NCI-H748 (cell line): Measurements from ENCODE around the gene IGF2.

Experiments used
- DNase-seq: peaks from one replicate; lab custom pipeline; 2025; ENCODE audit not compliant: unreplicated experiment; lab: John Stamatoyannopoulos, UW

The IGF2 gene

DNA sequence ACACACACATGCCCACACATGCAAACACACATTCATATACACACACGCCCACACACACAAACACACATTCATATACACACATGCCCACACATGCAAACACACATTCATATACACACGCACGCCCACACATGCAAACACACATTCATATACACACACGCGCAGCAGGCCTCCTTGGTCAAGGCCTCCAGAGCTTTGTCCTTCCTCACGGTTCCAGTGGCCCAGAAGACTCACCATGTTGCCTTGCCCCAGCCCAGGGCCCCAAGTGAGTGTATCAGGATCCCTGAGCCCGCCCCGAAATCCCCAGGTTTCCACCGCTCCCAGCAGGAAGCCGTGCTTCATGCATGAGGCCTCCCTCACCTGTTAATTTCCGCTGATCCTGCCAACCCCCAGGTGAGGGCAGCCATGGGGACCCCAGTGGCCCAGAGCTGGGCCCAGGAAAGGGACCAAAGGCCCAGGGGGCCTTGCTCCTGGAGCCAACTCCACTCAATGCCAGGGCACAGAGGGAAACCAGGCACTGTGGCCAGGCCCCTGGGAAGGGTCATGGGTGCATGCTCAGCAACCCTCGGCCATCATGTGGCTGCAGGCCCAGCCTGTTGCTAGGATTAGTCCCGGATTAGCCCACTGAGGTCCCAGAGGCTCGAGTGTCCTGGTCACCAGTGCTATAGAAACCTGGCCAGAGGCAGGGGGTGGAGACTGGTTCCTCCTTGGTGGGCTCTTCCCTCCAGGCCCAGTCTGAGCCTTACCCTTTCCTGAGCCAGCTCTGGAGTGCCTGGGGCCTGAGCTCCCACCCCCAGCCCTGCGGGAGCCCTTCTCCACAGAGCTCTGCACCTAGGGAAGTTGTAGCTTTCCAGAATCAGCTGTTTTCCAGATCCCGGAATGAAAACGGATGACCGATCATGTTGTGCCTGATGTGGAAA lies 34.4 kb downstream of the IGF2 start:
- DNase-seq, result no peak

DNA sequence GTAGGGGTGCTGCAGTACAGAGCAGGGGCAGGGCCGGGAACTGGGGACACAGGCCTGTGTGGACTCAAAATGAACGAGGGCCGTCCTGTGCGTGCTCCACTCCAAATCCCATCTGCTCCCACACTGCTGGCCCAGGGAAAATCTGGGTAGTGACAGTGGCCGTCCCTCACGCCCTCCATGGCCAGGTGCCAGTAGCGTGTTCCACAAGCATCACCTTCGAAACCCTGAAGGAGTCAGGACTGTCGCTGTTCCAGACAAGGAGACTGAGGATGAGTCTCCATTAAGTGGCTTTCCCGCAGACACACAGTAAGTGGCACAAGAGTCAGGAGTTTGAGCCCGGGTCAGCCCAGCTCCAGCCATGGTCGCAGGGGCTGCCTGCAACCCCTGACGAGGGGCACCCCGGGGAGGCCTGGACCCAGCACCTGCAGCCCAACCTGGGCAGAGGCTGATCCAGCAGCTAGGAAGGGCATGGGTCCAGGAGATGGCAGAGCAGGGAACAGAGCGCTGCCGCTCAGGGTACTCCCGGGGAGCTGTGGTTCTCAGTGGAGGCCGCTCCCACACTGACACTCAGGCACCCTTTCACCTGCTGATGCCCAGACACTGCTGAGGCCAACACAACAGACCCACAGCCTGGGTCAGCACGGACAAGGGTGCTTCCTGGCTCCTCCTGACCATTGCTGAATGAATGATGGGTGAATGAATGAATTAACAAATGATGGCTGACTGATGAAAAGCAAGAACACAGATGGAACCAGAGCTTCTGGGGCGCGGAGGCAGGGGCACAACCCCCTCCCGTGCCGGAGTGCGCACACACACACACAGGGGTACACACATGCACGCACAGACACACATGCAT lies 35.3 kb downstream of the IGF2 start:
- no peak for DNase-seq

DNA sequence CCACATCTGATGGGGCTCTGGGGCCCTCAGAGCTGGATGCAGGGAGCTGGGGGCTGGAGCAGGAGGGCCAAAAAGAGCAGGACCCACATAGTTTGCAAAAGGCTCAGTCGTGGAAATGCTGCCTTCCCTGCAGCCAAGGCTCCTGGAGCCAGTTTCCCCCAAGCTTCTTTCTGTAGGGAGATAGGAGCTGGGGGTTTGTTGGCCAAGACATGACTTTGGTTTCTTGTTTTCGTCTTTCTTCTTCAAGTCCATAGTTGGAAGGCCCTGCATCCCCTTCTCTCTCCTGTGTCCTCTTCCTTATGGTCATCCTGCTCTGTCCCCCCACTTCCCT lies 36.3 kb downstream of the IGF2 start:
- no peak for DNase-seq

DNA sequence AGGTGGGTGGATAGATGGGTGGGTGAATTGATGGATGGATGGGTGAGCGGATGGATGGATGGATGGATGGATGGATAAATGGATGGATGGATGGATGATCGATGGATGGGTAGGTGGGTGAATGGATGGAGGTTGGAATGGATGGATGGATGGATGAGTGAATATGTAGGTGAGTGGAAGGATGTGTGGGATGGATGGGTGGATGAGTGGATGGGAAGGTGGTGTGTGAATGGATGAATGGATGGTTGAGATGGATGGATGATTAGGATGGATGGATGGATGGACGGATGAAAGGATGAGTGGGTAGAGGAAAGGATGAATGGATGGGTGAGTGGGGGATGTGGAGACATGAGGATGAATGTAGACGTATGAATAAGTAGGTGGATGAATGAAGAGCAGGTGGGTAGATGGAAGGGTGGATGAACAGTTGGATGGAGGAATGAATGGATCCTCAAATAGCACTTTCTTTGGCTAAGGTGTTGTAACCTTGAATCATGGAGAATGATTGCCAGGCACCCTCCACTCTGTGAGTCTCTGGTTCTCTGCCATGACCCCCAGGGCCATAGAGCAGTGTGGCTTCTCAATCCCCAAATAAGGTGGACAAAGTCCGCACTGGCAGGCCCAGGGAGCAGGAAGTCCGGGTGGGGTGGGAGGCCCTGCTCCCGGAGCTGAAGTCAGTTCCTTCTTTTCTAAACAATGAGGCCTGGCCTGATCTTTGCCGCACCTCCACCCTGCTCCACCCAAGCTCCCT lies 36.9 kb downstream of the IGF2 start:
- DNase-seq, result no peak

DNA sequence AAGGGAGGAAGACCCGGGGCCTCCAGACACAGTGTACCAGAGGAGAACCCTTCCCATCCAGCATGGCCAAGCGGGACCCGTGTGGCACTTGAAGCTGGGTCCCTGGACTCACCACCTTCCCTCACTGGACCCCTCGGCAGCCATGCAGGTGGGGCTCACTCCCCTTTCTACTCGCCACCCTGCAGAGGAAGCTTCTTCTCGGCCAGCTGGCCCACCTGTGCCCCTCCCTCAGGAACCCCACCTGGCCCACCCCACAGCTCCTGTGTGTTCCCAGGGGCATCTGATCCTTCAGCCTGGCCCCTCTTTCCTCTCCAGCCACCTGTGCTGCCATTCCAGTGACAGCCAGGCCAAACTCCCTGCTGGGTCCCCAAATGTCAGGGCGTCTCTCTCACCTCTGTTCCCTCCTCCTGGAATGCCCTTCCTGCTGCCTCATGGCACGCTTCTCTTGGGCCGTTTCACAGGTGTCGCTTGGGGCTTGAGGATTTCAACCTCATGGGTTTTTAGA lies 38.0 kb downstream of the IGF2 start:
- DNase-seq, result no peak

DNA sequence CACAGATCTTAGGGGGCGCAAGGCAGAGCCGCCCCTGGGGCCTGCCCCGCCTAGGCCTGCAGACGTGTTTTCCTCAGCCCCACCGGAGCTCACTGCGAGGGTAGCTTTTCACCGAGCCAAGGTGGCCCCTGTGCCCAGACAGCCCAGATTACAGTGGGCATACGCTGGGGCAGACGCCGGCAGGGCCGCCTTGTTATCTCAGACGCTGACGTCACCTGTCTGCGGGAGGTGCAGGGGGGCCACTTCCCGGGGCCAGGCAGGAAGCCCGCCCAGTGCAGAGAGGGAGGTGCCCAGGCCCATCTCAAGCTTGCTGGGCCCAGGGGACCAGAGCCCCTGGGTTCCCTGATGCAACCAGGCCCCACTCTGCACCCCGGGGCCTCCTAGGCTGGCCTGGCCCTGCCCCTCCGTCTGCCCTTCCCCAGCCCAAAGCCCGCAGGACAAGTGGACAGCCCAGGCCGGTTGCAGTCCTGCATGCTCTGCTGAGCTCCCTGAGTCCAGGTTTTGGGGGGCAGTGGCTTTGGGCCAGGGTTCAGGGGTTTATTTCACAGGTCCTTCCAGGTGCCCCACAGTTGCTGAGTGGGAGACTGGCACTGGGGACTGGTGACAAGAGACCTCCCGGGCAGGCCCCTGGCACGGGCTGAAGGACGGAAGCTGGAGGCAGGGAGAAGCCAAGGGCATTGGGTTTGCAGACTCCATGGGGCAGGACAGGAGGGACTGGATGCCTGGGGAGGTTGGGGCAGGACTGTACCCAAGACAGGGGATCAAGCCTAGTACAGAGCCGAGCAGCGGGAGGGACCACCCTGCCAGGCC lies 38.6 kb downstream of the IGF2 start:
- DNase-seq, result no peak

DNA sequence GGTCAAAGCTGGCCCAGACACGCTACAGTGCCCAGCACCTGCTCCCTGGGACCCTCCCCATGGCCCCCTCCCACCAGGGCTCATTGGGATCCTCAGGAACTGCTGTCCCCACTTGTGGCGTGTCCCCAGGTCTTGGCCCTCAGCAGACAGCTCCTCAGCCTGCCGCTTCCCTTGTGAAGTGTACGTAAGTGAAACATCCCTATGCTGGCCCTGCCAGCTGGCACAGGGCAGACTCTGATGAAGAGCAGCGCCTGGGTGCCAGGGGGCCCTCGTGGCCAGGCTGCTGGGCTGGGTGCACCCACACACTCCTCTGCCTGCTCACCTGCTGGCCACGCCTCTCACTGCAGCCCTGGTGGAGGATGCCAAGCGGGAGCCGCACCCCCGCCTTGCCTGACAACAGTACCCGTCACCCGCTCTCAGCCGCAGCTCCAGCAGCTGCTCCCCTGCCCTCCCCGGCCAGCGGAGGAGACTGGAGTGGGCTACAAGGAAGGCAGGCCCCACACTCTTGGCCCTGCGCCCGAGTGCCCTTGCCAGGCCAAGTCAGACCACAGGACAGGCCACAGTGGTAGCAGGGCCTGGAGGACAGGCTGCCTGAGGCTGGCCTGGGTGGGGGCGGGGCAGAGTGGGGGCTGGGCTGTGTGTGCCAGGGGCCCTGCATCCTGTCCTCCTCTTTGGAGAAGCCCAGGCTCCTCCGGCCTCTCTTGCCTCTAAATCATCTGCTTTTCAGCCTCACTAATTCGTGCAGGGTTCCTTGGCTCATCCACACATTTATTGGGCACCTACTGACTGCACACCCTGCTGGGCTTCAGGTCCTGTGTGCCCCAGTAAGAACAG lies 39.5 kb downstream of the IGF2 start:
- DNase-seq, result peak; percentile 35

DNA sequence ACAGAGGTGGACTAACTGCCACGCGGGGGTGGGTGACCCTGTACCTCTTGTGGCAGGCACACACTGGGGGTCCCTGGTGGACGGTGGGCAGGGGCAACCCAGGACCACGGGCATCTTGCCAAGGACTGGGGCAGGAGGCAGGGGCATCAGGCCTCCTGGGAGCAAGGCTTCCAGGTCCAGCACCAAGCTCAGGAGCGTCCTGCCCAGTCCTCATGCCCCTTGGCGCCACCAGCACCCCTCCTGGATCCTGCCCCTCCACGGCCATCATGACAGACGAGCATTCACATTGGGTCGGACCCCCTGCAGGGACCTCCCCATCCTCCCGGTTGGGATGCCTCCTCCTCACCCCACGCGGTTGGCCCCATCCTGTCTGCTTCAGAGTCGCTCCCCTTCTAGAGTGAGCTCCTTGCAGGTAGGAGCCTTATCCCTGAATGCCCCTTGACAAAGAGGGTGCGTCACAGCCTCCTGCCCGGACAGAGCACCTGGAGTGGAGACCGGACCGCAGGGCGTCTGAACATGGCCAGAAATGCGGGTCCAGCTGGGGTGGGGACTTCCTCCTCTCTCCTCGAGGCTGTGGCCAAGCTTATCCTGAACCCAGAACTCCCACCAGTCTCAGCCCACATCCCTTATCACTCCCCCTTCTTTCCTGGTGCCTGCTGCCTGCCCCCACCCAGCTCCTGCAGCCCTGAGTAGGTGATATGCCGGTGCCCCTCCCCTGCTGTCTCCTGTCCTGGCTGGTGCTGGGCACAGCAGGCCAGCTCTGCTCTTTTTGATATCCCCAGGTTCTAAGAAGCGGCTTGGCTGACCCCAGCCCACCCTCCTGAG lies 40.3 kb downstream of the IGF2 start:
- no peak for DNase-seq

DNA sequence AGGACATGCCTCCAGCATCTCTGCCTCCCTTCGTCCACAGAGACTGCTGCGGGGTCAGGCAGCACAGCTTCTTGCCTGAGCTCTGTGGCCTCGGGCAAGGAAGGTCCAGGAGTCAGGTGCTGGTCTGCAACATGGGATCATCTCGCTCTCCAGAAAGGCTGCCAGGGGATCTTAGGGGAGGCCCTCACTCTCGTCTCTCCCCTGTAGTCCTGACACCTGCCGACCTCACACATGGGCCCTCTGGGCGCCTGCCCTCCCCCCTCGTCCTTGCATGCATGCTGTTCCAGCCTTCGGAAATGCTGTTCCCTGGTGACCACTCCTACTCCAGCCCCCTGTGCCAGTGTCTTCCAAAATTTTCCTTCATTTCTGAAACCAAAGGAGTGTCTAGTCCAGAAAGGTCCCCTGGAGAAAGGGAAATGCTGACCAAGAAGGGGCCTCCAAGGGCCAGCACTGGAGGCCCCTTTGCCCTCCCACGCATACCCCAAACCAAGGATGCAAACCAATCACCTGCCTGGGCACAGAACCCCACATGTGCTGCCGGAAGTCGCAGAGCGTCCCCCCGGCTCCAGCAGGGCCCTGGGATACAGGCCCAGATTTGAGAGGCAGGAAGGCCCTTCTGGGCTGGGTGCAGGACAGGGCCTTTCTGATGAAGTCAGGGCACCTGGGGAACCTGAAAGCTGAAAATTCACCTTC lies 41.0 kb downstream of the IGF2 start:
- no peak for DNase-seq

DNA sequence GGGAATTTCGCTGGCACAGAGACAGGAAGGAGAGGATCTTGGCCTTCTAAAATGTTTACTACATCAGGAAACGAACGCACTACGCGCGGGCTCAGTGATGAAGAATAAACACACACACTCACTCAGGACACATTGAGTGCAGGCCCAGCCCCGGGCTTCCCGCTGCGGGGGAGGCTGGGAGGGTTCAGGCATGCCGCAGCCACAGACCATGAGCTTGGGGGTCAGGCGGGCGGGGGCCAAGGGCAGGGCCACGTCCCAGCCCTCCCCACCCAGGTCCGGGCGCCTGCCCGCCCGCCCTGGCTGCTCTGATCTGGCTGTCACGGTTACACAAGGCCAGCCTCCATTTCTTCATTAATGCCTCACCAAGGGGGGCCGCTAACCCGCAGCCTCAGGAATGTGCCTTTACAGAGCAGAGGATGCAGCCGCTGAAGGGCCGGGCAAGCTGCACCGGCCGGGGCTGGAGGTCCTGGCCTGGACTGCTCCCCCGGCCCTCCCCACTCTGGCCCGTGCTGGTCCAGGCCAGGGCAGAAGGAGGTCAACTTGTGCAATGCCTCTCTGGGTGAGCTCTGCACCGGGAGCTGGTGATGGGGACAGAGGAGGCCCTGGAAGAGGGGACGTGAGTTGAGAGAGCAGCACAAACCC lies 41.7 kb downstream of the IGF2 start:
- no peak for DNase-seq

DNA sequence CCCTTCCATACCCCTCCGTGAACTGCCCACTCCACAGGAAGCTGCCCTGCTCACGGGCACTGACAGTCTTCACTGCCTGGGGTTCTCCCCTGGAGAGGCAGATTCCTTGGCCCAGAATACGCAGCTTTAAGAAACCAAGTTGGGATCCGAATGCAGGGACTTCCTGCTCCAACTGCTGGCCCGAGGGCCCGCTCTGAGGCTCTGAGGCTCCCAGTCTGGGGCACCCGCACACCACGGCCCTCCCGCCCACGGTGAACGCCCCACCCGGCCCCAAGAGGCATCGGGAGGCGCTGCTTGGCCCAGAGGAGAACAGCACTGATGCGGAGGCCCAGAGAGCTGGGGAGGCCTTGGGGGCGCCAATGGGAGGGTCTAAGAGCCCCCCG lies 42.3 kb downstream of the IGF2 start:
- DNase-seq, result no peak

DNA sequence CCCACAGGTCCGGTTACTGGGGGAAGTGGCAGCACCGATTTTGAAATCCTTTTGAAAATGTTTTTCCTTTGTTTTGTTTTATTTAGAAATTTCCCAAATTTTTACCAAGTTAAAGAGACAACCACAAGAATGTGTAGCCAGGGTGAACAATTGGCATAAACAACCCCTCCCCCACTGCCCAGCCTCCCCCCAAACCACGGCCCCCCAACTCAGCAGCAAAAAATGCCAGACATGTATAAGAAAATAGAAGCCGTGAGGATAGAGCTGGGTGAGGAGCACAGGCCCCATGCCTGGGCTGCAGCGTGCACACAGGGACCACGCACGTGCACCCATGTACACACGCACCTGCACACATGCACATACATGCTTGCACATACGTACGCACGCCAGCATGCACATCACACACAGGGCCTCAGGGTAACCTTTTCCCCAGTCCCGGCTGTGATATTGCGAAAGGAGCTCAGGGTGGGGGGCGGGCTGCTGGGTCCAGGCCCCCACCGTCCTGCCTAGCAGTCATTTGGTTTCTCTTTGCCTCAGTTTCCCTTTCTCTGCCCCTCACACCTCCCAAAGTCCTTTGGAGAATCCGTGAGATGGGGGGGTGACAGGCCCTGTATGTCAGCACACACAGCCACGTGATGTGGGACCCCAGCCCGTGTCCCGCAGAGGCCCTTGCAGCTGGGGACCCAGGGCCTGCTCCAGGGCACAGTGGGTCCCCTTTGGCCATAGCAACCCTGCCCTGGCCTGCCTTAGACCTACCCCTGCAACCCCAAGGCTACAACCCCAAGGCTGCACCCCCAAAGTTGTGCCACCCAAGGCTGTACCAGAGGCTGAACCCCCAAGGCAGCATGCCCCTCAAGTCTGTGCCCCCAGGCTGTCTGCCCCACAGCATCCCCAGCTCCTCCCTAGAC lies 42.9 kb downstream of the IGF2 start:
- DNase-seq, result no peak

DNA sequence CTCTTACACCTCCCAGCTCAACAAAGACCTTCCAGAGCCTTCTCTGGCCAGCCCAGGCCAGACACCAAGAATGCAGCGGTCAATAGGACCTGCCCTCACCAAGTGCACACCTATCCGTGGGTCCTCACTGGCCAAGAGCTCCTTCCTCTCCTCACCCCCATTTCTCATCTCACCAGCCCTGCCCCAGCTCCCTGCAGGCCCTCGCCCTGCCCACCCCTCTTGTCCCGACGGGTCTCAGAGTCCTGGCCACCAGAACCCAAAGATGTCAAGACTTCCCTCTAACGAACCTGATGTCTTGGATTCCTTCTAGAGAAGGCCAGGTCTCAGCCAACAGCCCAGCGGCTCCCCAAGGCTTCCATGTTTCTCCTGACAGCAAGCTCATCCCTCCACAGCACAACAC lies 43.6 kb downstream of the IGF2 start:
- DNase-seq, result no peak

DNA sequence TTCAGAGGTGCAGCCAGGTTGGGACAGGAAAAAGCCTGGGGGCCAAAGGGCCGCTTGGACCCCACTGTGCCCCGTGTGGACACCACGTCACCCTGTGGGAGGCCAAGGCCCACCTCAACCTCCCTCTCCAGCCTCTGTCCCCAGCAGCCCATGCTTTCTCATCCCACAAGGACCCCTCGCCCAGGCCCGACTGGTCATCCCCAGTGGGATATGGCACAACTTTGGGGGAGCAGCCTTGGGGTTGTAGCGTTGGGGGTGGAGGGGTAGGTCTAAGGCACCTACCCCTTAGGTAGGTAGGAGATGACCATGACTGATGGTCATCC lies 44.0 kb downstream of the IGF2 start:
- no peak for DNase-seq

DNA sequence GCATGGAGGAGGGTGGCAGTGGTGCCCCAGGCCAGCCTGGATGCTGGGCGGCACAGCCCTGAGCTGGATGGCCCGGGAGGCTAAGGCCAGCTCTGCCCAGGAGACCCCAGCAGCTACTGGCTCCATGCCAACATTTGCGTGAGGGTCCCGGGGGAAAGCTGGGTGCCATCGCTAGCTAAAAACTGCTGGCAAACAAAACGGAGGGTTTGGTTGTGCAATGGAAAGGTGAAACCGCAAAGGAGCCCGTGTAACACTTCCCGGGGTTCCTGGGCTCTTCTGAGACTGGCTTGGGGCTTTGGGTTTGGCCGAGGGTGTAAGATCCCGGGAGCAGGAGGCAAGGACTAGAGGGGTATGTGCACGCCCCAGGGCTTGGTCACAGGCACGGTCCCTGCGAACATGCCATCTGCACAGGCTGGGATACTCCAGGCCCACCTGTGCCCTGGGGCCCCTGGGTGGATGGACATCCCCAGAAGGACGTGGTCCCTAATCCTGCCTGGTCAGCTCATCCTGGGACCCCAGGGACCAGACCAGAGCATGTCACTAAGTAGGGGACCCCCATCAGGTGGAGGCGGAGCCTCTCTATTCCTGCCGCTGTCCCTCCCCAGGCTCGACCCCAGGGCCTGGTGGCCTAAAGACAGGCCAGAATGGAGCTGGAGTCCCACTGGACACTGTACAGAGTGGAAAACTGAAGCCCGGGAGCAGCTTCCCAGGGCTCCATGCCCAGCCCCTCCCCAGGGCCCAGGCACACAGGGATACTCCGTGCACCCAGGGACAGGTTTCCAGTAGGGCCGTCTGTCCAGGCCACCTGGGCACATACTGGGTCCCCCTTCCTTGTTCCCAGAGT lies 44.6 kb downstream of the IGF2 start:
- DNase-seq, result no peak
